OCI-M1 (cell line): ENCODE results near the gene TMEM14A.
"Not testable (repeated sequence)": the region's sequence is repeated elsewhere in the genome, so short reads cannot be mapped to it uniquely, and the experiment has no call there.

Experiments
- DNase-seq: peaks from one replicate; lab custom pipeline; 2025; lab: John Stamatoyannopoulos, UW

TMEM14A gene

GRCh38 chr6:52697903-52698302, 27.0 kb downstream of the TMEM14A start:
- DNase-seq: no peak

GRCh38 chr6:52704060-52704459, 33.1 kb downstream of the TMEM14A start:
- DNase-seq: no peak

- not testable (repeated sequence) for DNase-seq
Observed at GRCh38 chr6:52704781-52705502, 34.0 kb downstream of the TMEM14A start.

GRCh38 chr6:52706001-52706400, 35.1 kb downstream of the TMEM14A start:
- no peak for DNase-seq

GRCh38 chr6:52707963-52708680, 37.2 kb downstream of the TMEM14A start:
- peak; percentile 29 for DNase-seq

GRCh38 chr6:52712136-52712535, 41.2 kb downstream of the TMEM14A start:
- no peak for DNase-seq

- DNase-seq: not testable (repeated sequence)
Observed at GRCh38 chr6:52714761-52715160, 43.8 kb downstream of the TMEM14A start.

- DNase-seq: no peak
Observed at GRCh38 chr6:52718550-52718949, 47.6 kb downstream of the TMEM14A start.

- no peak for DNase-seq
Observed at GRCh38 chr6:52720321-52720720, 49.4 kb downstream of the TMEM14A start.

GRCh38 chr6:52724042-52724405, 53.1 kb downstream of the TMEM14A start:
- no peak for DNase-seq

GRCh38 chr6:52724406-52725121, 53.7 kb downstream of the TMEM14A start:
- peak; percentile 87 for DNase-seq

- no peak for DNase-seq
Observed at GRCh38 chr6:52725143-52725534, 54.2 kb downstream of the TMEM14A start.

- DNase-seq: no peak
Observed at GRCh38 chr6:52725535-52726192, 54.8 kb downstream of the TMEM14A start.

GRCh38 chr6:52726193-52726542, 55.3 kb downstream of the TMEM14A start:
- DNase-seq: no peak

GRCh38 chr6:52726741-52727535, 56.0 kb downstream of the TMEM14A start:
- no peak for DNase-seq

- no peak for DNase-seq
Observed at GRCh38 chr6:52727908-52728307, 57.0 kb downstream of the TMEM14A start.

- DNase-seq: no peak
Observed at GRCh38 chr6:52728394-52728793, 57.5 kb downstream of the TMEM14A start.

GRCh38 chr6:52729576-52729975, 58.7 kb downstream of the TMEM14A start:
- no peak for DNase-seq

- DNase-seq: no peak
Observed at GRCh38 chr6:52731719-52732118, 60.8 kb downstream of the TMEM14A start.

- DNase-seq: no peak
Observed at GRCh38 chr6:52733172-52733571, 62.3 kb downstream of the TMEM14A start.

GRCh38 chr6:52734072-52734471, 63.2 kb downstream of the TMEM14A start:
- DNase-seq: no peak

GRCh38 chr6:52735071-52735470, 64.2 kb downstream of the TMEM14A start:
- no peak for DNase-seq
